Endodermal cell (in vitro differentiated cells): ENCODE data around the gene STC2. TPM values are rescaled to one million over a fixed set of nuclear protein-coding genes. Genes with fewer than 3 reads are reported as not detected.

ENCODE experiments used
- DNase-seq: peaks from one replicate; pipeline ENCODE4 v3.0.0-alpha.2; 2017
- H3K27ac ChIP-seq: 2 replicates; pipeline ENCODE4 v1.5.1; 2013; ENCODE audit warnings: mild to moderate bottlenecking, low read depth, low read length, moderate library complexity
- H3K27me3 ChIP-seq: 2 replicates; pipeline ENCODE4 v1.6.1; 2013; ENCODE audit warnings: mild to moderate bottlenecking, low read length, moderate library complexity; ENCODE audit not compliant: insufficient read depth, control insufficient read depth, poor library complexity, severe bottlenecking
- H3K36me3 ChIP-seq: 2 replicates; pipeline ENCODE4 v1.7.0; 2013; ENCODE audit warnings: mild to moderate bottlenecking, low read length, moderate library complexity; ENCODE audit not compliant: control insufficient read depth, insufficient read depth
- H3K4me1 ChIP-seq: one replicate; pipeline ENCODE4 v1.7.0; 2013; ENCODE audit warnings: low read length; ENCODE audit not compliant: control insufficient read depth, insufficient read depth
- H3K4me3 ChIP-seq: 2 replicates; pipeline ENCODE4 v1.5.1; 2013; ENCODE audit warnings: mild to moderate bottlenecking, low read length, moderate library complexity
- H3K9ac ChIP-seq: 2 replicates; pipeline ENCODE4 v1.6.1; 2013; ENCODE audit warnings: mild to moderate bottlenecking, low read length, moderate library complexity; ENCODE audit not compliant: poor library complexity, severe bottlenecking; ENCODE audit errors: extremely low read depth
- H3K9me3 ChIP-seq: 2 replicates; pipeline ENCODE4 v1.6.1; 2013; ENCODE audit warnings: mild to moderate bottlenecking, low read length, moderate library complexity; ENCODE audit not compliant: control insufficient read depth
- H3K27ac Mint-ChIP-seq: 2 replicates; pipeline ENCODE4 v1.8.0; 2020; ENCODE audit warnings: mixed read lengths
- H3K27me3 Mint-ChIP-seq: 2 replicates; pipeline ENCODE4 v1.8.0; 2021; ENCODE audit warnings: mild to moderate bottlenecking, mixed read lengths; ENCODE audit not compliant: insufficient read depth
- H3K36me3 Mint-ChIP-seq: 2 replicates; pipeline ENCODE4 v1.8.0; 2020; ENCODE audit warnings: low read depth, mixed read lengths
- H3K4me1 Mint-ChIP-seq: 2 replicates; pipeline ENCODE4 v1.8.0; 2020; ENCODE audit warnings: mixed read lengths
- H3K4me3 Mint-ChIP-seq: 2 replicates; pipeline ENCODE4 v1.8.0; 2020; ENCODE audit warnings: mild to moderate bottlenecking, moderate library complexity, mixed read lengths
- H3K9me3 Mint-ChIP-seq: 2 replicates; pipeline ENCODE4 v1.8.0; 2020; ENCODE audit warnings: mild to moderate bottlenecking, mixed read lengths
- CTCF ChIP-seq: fragments of 200-600 bp; sonication (generic); conservative IDR thresholded peaks from 2 replicates; pipeline ENCODE4 v1.5.0; 2021; ENCODE audit warnings: antibody characterized with exemption, mild to moderate bottlenecking
- WGBS, 2 experiments: methylation state at CpG; one replicate each; pipeline versions ENCODE4 v1.1.5 to v1.1.7; 2013; ENCODE audit warnings: missing lambda C conversion rate in 2 of 2, mixed read lengths in 1 of 2; ENCODE audit not compliant: insufficient coverage in 1 of 2, insufficient read length in 1 of 2; 5-methylcytosine and 5-hydroxymethylcytosine counted together
- total RNA-seq, 2 donors: library from RNA; stranded (reverse); fragmentation: NEBNext Ultra II Directional in 1 of 2; extraction: Animal tissue kit (Norgen Biotek cat#: 25700) in 1 of 2; gene quantifications; 2 replicates in 1 of 2; 3 replicates in 1 of 2; pipeline ENCODE4 v1.2.1, GENCODE V29; 2021

The STC2 gene
- total RNA-seq, 2 donors from 2014 or later: 4.6 to 4.8 TPM

GRCh38 chr5:173331287-173331686 is 3.1 kb upstream of the STC2 start:
- Mint-ChIP-seq H3K4me3 (no peak overlapping the region), H3K36me3 (no peaks in the 10 kb centered on the region), H3K9me3 (no peaks in the 10 kb centered on the region), H3K4me1 (peaks cover 15% of the 10 kb centered on the region), H3K27ac (no peak overlapping the region), H3K27me3 (peaks cover 56% of the 10 kb centered on the region)
- no peak for TF ChIP-seq CTCF
- H3K27ac ChIP-seq: no peak overlapping the region
- peaks cover 50% of the 10 kb centered on the region for H3K27me3 ChIP-seq
- no peaks in the 10 kb centered on the region for H3K36me3 ChIP-seq
- no peaks in the 10 kb centered on the region for H3K4me1 ChIP-seq
- H3K4me3 ChIP-seq: no peak overlapping the region
- DNase-seq: no peak
- H3K9me3 ChIP-seq: no peaks in the 10 kb centered on the region
- WGBS, 2 experiments: 88 to 100% methylated on average over 4 of the region's 4 CpGs
- no peak overlapping the region for H3K9ac ChIP-seq

DNA sequence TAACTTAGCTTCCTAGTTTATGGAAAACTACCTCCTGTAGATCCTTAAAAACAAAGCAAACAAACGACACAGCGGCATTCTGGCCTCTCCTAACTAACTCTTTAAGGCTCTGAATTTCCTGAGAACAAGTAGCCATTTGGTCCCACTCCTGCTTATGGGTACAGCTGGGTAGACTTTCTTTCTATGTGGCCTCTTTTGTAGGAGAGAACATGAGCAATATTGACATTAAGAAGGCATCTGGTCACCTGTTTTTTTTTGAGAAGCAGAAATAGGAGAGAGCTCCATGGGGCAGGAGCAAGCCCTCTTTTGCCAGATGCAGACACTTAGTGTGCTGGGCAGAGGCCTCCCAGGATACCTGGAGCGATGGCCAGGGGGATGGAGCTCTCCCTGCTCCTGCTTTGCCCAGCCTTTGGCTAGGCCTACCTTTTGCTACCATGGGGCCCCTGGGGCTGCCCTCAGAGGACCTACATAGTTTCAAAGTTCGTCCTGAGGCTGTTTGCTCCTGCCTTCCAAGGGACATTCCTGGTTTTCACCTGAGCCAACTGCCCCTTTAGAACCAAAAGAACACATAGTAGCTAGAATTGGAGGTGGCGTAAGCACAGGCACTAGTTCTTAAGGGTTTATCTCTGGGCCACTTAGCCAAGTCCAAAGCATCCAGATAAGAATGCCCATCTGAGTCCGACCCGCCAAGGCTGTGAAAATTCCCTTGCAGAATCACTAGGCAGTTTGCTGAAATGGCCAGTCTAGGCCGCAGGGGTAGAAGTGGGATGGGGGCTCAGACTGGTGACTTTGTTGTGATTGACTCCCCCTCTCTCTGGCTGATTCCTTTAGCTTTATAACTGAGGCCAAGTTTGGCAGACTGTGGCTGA is 2.4 kb upstream of the STC2 start:
- Histone ChIP-seq H3K27me3 (peaks cover 58% of the 10 kb centered on the region), H3K9me3 (no peaks in the 10 kb centered on the region), H3K9ac (no peak overlapping the region), H3K4me1 (no peaks in the 10 kb centered on the region), H3K27ac (no peak overlapping the region), H3K4me3 (peak overlapping the region; percentile 76), H3K36me3 (no peaks in the 10 kb centered on the region)
- H3K4me3 Mint-ChIP-seq: peak overlapping the region; percentile 64
- no peak for TF ChIP-seq CTCF
- WGBS, 2 experiments: 70 to 71% methylated on average over 5 to 8 of the region's 8 CpGs
- H3K27ac Mint-ChIP-seq: no peak overlapping the region
- H3K4me1 Mint-ChIP-seq: peaks cover 15% of the 10 kb centered on the region
- peak; percentile 53 for DNase-seq
- H3K27me3 Mint-ChIP-seq: peaks cover 62% of the 10 kb centered on the region
- no peaks in the 10 kb centered on the region for H3K36me3 Mint-ChIP-seq
- H3K9me3 Mint-ChIP-seq: no peaks in the 10 kb centered on the region

DNA sequence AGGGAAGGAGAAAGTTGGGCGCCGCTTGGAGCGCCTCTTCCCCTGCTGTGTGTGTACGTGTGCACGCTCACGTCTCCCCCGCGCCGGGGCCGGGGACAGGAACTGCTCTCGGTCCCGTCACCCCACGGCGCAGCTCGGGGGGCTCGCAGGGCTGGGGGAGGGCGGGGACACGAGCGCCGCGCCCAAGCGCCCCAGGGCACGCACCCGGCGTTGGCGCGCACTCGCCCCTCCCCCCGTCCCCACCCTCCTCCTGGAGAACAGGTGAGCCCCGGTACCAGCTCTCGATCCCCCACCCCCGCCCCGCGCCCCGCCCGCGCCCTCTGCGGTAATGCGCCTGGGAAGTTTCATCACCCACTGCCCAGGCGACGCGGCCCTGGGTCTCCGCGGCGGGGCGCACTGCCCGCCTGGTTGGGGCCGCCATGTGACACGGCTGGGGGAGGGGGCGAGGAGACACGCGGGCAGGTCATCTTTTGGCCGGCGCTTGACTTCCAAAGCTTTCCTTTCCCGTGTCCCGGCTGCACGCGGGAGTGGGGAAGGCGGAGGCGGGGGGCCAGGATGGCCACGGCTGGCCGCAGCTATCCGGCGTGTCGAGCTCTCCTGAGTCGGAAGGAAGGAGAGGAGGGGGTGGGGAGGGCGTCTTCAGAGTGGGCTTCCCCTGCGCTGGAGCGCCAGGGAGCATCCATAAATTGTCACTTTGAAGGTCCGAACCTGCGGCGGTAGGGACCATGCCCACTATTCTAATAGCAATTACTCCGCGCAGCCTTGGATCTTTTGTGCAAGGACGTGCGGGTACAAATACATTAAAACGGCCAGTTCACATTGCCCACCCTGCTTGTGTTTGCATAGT is 1.5 kb upstream of the STC2 start:
- DNase-seq: peak; percentile 90
- Histone ChIP-seq H3K36me3 (no peaks in the 10 kb centered on the region), H3K27me3 (peaks cover 66% of the 10 kb centered on the region), H3K9ac (peak overlapping the region; percentile 70), H3K4me1 (no peaks in the 10 kb centered on the region), H3K27ac (no peak overlapping the region), H3K4me3 (peak overlapping the region; percentile 77), H3K9me3 (no peaks in the 10 kb centered on the region)
- Mint-ChIP-seq H3K4me1 (peaks cover 15% of the 10 kb centered on the region), H3K36me3 (no peaks in the 10 kb centered on the region), H3K9me3 (no peaks in the 10 kb centered on the region), H3K27me3 (peaks cover 70% of the 10 kb centered on the region), H3K27ac (peak overlapping the region; percentile 92), H3K4me3 (peak overlapping the region; percentile 64)
- TF ChIP-seq CTCF: peak; percentile 22
- 1 to 7% methylated on average over 18 to 75 of the region's 77 CpGs for WGBS, 2 experiments
